GM21619 (cell line): ENCODE results near the gene ATP6V0C.

ENCODE experiments used
- ATAC-seq: cut with Tn5 transposase; IDR thresholded peaks from one replicate; pipeline ENCODE4 v1.9.1; 2021; ENCODE audit not compliant: unreplicated experiment

Gene ATP6V0C

DNA sequence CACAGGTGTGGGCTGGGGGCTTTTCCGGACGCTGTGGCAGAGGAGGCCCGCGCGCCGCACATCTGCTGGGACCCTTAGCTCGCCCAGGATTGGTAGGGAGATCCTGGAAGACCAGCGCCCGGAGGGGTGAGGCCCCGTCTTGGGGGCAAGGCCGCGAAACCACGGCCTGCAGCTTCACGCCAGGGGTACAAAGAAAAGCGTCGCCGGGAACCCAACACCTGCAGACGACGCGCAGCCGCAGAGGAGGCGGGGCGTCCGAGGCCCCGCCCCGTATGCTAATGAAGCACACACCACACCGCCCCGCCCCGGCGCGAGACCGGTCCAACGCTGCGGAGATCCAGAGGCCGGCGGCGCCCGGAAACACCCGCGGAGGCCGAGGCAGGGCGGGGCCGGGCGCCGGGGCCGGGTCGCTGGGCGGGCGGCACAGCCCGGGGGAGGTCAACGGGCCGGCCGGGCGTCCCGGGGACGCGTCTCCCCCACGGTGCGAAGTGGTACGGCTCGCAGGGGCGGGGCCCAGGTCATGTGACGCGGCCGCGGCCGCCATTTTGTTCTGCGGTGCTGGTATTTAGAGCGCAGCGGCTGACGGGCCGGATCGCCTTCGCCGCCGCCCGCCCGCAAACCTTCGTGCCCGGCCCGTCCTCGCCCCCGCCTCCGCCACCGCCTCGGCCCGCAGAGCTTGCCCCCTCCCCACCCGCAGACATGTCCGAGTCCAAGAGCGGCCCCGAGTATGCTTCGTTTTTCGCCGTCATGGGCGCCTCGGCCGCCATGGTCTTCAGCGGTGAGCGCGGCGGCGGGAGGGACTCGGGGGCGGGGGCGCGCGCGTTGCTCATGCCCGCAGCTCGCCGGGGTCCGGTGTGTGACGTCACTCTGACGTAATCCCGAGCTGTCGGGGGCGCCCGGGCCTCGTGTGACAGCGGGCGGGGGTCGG, at the start of gene ATP6V0C:
TSS of gene ATP6V0C (plus strand) at position 548 of the 928 bp plus-strand sequence. CDS start at position 700, 152 bp downstream.
- ATAC-seq, result peak; percentile 64

DNA sequence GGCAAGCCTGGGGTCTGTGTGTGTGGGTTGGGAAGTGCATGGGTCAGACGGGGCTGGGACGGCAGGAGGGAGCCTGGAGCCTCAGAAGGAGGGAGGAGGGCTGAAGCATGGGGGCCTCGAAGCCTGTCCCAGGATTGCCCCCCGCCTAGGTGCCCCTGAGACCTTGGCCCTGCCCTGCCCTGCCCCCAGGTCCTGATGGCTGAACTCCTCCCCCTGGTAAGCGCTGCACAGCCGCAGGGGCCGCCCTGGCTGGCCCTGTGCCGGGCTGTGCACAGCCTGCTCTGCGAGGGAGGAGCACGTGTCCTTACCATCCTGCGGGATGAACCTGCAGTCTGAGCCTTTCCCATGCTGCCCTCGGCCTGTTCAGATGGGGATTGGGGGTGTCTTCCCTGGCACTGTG, 49.4 kb upstream of the ATP6V0C start:
- ATAC-seq, result no peak

- no peak for ATAC-seq
Observed at GRCh38 chr16:2465653-2466415, 47.9 kb upstream of the ATP6V0C start.

GRCh38 chr16:2466667-2467527, 46.9 kb upstream of the ATP6V0C start:
- no peak for ATAC-seq

DNA sequence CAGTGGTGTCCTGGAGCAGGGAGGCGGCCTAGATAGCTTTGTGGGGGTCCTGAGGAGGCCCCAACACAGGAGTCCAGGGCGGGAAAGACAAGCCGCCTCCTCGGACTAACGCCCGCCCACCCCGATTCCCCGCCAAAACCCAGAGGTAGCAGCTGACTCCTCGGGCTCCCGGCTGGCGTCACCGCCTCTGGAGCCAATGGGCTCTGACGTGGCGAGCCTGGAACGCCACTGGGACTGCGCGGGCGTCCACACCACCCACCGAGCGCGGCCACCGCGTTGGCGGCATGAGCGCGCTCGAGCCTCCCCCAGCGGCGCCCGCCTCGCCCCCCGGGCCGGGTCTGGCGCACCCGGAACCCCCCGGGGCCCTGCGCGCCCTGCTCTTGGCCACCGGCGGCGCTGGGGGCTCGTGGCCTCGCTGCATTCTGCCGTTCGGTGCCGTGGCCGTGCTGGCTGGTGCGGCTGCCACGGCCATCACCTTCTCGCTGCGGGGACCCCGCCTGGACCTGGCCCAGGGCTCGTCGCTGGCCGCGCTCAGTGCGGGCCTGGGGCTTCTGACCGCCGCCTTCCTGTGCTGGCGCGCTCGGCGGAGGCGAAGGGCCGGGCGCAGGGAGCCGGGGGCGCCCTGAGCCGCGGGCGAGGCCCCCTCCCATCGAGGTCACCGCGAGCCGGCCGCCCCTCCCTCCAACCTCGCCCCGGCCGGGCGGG, 46.1 kb upstream of the ATP6V0C start:
- ATAC-seq, result no peak

- ATAC-seq, result no peak
Observed at GRCh38 chr16:2468233-2468724, 45.5 kb upstream of the ATP6V0C start.

GRCh38 chr16:2468725-2469398, 44.9 kb upstream of the ATP6V0C start:
- ATAC-seq, result no peak

DNA sequence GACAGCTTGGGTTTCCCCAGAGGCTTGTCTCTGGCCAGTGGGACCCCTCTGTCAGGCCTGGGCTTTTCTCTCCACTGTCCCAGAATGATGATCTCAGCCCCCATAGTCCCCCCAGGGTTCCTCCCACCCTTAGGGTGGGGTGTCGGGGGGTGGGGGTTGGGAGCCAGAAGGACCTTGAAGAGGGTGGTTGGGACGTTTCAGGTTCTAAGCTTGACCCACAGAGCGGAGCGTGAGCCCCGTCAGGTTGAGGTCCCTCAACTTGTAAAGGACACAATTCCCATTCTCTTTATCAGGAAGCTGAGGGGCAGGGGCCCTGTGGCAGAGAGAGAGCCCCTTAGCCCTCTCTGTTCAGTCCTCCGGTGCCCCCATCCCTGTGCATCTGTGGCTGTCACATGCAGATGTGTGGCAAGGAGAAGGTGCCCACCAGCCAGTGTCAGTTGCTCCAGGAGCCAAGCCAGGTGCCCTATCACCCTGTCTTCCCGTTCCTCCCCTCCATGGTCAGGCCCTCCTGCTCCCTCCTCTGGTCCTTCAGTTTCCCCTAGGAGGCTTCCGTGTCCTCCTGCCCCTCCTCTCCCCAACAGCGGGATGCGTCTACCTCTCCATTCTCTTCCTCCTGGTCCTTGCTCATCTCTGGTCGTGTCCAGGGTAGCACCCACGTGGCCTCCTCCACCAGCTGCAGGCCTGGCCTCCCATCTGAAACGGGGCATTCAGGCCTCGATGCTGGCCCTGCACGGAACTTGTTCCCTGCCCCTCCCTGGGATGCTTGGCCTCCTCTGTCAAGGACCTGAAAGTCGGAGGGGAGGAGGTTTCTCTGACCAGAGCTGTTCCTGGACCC, 44.1 kb upstream of the ATP6V0C start:
- no peak for ATAC-seq

DNA sequence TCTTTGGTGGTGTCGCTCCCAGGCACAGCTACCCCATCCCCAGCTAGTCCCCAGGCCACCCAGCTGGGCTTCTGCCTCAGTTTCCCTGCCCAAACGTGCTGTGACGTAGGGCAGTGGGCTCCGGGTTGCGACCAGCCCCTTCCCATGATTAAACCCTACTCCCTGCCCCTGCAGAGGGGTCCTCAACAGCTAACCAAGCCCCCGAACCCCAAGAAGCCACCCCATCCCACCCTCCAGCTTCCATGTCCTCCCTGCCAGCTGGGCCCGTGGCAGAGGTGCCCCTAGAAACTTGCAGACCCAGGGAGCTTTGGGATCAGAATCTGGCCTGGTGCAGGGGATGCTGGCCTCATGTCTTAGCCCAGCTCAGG, 43.5 kb upstream of the ATP6V0C start:
- no peak for ATAC-seq

- ATAC-seq, result no peak
Observed at GRCh38 chr16:2470603-2471015, 43.1 kb upstream of the ATP6V0C start.

- ATAC-seq, result no peak
Observed at GRCh38 chr16:2471016-2471652, 42.6 kb upstream of the ATP6V0C start, which contains the start of gene NTN3. TSS of gene NTN3 (plus strand) at chr16:2471297. CDS start at chr16:2471702, 405 bp downstream.

DNA sequence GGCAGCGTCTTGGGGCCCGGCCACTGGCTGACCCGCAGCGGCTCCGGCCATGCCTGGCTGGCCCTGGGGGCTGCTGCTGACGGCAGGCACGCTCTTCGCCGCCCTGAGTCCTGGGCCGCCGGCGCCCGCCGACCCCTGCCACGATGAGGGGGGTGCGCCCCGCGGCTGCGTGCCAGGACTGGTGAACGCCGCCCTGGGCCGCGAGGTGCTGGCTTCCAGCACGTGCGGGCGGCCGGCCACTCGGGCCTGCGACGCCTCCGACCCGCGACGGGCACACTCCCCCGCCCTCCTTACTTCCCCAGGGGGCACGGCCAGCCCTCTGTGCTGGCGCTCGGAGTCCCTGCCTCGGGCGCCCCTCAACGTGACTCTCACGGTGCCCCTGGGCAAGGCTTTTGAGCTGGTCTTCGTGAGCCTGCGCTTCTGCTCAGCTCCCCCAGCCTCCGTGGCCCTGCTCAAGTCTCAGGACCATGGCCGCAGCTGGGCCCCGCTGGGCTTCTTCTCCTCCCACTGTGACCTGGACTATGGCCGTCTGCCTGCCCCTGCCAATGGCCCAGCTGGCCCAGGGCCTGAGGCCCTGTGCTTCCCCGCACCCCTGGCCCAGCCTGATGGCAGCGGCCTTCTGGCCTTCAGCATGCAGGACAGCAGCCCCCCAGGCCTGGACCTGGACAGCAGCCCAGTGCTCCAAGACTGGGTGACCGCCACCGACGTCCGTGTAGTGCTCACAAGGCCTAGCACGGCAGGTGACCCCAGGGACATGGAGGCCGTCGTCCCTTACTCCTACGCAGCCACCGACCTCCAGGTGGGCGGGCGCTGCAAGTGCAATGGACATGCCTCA, 41.9 kb upstream of the ATP6V0C start:
- no peak for ATAC-seq

DNA sequence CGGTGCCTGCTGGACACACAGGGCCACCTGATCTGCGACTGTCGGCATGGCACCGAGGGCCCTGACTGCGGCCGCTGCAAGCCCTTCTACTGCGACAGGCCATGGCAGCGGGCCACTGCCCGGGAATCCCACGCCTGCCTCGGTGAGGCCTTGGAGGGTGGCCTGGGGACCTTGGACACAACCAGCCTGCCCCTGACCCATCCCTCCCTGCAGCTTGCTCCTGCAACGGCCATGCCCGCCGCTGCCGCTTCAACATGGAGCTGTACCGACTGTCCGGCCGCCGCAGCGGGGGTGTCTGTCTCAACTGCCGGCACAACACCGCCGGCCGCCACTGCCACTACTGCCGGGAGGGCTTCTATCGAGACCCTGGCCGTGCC, 41.3 kb upstream of the ATP6V0C start:
- ATAC-seq, result no peak

DNA sequence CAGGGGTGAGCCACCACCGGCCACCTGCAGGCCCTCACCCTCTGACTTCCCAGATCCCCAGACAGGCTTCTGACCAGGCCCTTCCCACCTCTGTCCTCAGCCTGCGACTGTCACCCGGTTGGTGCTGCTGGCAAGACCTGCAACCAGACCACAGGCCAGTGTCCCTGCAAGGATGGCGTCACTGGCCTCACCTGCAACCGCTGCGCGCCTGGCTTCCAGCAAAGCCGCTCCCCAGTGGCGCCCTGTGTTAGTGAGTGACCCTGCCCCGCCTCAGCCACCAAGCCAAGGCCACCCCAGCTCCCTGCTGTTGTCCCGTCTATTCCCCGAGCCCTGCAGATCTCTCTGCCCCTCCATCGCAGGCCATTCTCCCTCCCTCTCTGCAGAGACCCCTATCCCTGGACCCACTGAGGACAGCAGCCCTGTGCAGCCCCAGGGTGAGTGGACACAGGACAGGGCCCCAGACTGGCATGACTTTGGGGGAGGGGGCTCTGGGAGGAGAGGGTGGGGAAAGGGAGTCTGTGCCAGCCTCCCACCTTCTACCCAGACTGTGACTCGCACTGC, 40.8 kb upstream of the ATP6V0C start:
- no peak for ATAC-seq

- ATAC-seq, result no peak
Observed at GRCh38 chr16:2473446-2473926, 40.3 kb upstream of the ATP6V0C start.

DNA sequence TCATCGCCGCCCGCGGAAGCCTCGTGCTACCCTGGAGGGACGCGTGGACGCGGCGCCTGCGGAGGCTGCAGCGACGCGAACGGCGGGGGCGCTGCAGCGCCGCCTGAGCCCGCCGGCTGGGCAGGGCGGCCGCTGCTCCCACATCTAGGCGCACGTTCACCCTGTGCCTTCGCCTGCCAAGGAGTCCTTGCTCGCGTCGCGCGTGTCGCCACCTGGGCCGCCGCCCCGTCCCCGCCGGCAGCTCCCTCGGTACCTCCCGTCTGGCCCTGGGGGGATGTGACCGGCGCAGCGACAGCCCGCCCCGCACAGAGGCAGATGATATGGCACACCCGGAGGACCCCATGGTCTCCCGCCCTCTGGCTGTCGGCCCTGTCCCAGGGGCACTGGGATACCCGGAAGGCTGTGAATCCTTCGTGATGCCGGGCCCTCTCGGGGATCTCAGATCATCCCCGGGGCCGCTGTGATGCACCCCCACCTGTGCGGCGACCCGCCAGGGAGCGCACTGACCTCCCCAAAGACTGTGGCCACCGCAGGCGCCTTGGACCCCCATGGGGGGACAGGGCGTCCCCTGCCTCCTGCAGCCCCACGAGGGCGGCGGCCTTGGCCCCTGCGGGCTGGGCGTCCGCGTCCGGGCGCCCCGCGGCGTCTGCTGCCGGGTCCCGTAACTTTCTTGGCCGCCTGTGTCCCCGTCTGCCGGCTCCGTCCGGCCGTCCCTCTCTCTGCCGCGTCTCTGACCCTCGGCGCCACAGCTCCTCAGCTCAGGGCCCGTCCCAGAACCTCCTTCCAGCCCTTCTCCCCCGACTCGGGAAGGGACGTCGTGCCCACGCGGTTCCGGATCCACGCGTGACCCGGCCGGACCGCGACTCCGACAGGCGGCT, 39.5 kb upstream of the ATP6V0C start:
- ATAC-seq, result no peak
